ENCODE measurements around the gene NRXN3. TPM values are rescaled to one million over a fixed set of nuclear protein-coding genes. Genes with fewer than 3 reads are reported as not detected.

The NRXN3 gene
- total and polyA plus RNA-seq, 2 experiments from 2014 or later: 1.0 to 1.8 TPM

- no peak for TF ChIP-seq REST (IDR thresholded peaks at IDR 0.05; ENCODE audit: unreplicated experiment)
- no peak for TF ChIP-seq CREB1 (CRISPR knock-in tag; IDR thresholded peaks at IDR 0.05; ENCODE audit: low read depth)
- no peak for TF ChIP-seq ETS1 (IDR thresholded peaks at IDR 0.05)
- TF ChIP-seq ZNF114 (CRISPR knock-in tag; IDR thresholded peaks at IDR 0.05): no peak
- no peak for TF ChIP-seq POLR2AphosphoS5 (IDR thresholded peaks at IDR 0.05; ENCODE audit: low read depth)
- TF ChIP-seq ZNF331 (CRISPR knock-in tag; IDR thresholded peaks at IDR 0.05; ENCODE audit: low read depth): no peak
- TF ChIP-seq JUNB (IDR thresholded peaks at IDR 0.05; ENCODE audit: unreplicated experiment): no peak
Observed at GRCh38 chr14:79491161-79491560, 1321.0 kb downstream of the NRXN3 start (continued).

- H3K27ac Mint-ChIP-seq: no peak overlapping the region
- Histone ChIP-seq H3F3A (replicated peaks; ENCODE audit: low read depth) (no peaks in the 10 kb centered on the region), H3K4me3 (no peak overlapping the region), H3K4me2 (no peak overlapping the region), H3K27ac (ENCODE audit: low read depth) (no peak overlapping the region), H4K20me1 (replicated peaks; ENCODE audit: insufficient read depth) (no peaks in the 10 kb centered on the region), H3K9me2 (ENCODE audit: insufficient read depth) (0 out of 2 replicates have a peak, but pooled peaks cover 4% of the 10 kb centered on the region), H3K4me1 (ENCODE audit: insufficient read depth) (no peaks in the 10 kb centered on the region), H3K27me3 (ENCODE audit: insufficient read depth) (no peaks in the 10 kb centered on the region), H3K36me3 (ENCODE audit: insufficient read depth) (0 out of 2 replicates have a peak, but pooled peaks cover 4% of the 10 kb centered on the region), H2AFZ (no peak overlapping the region), H3K79me2 (replicated peaks; ENCODE audit: insufficient read depth) (no peaks in the 10 kb centered on the region)
- DNase-seq (ENCODE audit: low spot score): no peak
- no peaks in the 10 kb centered on the region for H3K9me3 Mint-ChIP-seq
- ATAC-seq: no peak
- no peaks in the 10 kb centered on the region for H3K27me3 Mint-ChIP-seq (ENCODE audit: insufficient read depth, low read depth, poor library complexity)
- no peaks in the 10 kb centered on the region for H3K4me1 Mint-ChIP-seq
- no peaks in the 10 kb centered on the region for H3K36me3 Mint-ChIP-seq (ENCODE audit: low read depth)
- H3K4me3 Mint-ChIP-seq: no peak overlapping the region
- no peak for TF ChIP-seq ZNF331 (CRISPR knock-in tag; IDR thresholded peaks at IDR 0.05; ENCODE audit: low read depth)
- no peak for TF ChIP-seq ZNF462 (CRISPR knock-in tag; IDR thresholded peaks at IDR 0.05)
- no peak for TF ChIP-seq REST (IDR thresholded peaks at IDR 0.05; ENCODE audit: unreplicated experiment)
- TF ChIP-seq STAT1 (IDR thresholded peaks at IDR 0.05; ENCODE audit: unreplicated experiment): no peak
- TF ChIP-seq EZH2 (IDR thresholded peaks at IDR 0.05; ENCODE audit: low read depth, unreplicated experiment): no peak
- TF ChIP-seq NANOG (IDR thresholded peaks at IDR 0.05; ENCODE audit: borderline replicate concordance): no peak
Observed at GRCh38 chr14:79493081-79493645, 1323.0 kb downstream of the NRXN3 start.

Data from GM23338 (cell line).